Keratinocyte (primary cell): ENCODE measurements around the gene DLGAP1. TPM values are rescaled to one million over a fixed set of nuclear protein-coding genes. Genes with fewer than 3 reads are reported as not detected.

Experiments
- DNase-seq: peaks from one replicate; pipeline ENCODE4 v3.0.0-alpha.2; 2011; ENCODE audit warnings: low read depth, missing footprints, low spot score
- FAIRE-seq: peaks from 2 replicates; lab custom pipeline; 2011; peaks lifted over from hg19 to GRCh38; lab: Jason Lieb, UNC
- H2AFZ ChIP-seq: 2 replicates; pipeline ENCODE4 v1.6.0; 2012; ENCODE audit warnings: low read length, control low read depth, inconsistent platforms; ENCODE audit not compliant: control insufficient read depth
- H3K27ac ChIP-seq: 2 replicates; pipeline ENCODE4 v1.5.1; 2011; ENCODE audit warnings: low read length; ENCODE audit not compliant: control insufficient read depth, insufficient read depth
- H3K27me3 ChIP-seq: 3 replicates; pipeline ENCODE4 v1.6.0; 2011; ENCODE audit warnings: low read length; ENCODE audit not compliant: control insufficient read depth, insufficient read depth; ENCODE audit errors: extremely low read depth
- H3K36me3 ChIP-seq, 2 experiments: 2 replicates in 1 of 2; 3 replicates in 1 of 2; pipeline ENCODE4 v1.5.1; 2011; ENCODE audit warnings: low read length in 2 of 2, mild to moderate bottlenecking in 1 of 2; ENCODE audit not compliant: control insufficient read depth in 2 of 2, insufficient read depth in 2 of 2; ENCODE audit errors: extremely low read depth in 1 of 2
- H3K4me1 ChIP-seq: 3 replicates; pipeline ENCODE4 v1.5.1; 2011; ENCODE audit warnings: low read length; ENCODE audit not compliant: control insufficient read depth, insufficient read depth; ENCODE audit errors: extremely low read depth
- H3K4me2 ChIP-seq: 3 replicates; pipeline ENCODE4 v1.6.0; 2011; ENCODE audit warnings: low read depth, low read length; ENCODE audit not compliant: control insufficient read depth, insufficient read depth; ENCODE audit errors: extremely low read depth
- H3K4me3 ChIP-seq, 3 experiments: fragments of 200-600 bp in 1 of 3; sonication (generic) in 1 of 3; 2 replicates in 2 of 3; 3 replicates in 1 of 3; pipeline ENCODE4 v1.5.1; 2011 to 2016; ENCODE audit warnings: low read length in 3 of 3, mild to moderate bottlenecking in 3 of 3, control low read depth in 2 of 3, inconsistent platforms in 1 of 3, low read depth in 1 of 3, mixed read lengths in 1 of 3, mixed run types in 1 of 3, moderate library complexity in 1 of 3; ENCODE audit not compliant: control insufficient read depth in 2 of 3, insufficient read depth in 2 of 3; ENCODE audit errors: extremely low read depth in 1 of 3
- H3K79me2 ChIP-seq: 2 replicates; pipeline ENCODE4 v1.6.0; 2012; ENCODE audit warnings: low read length; ENCODE audit not compliant: control insufficient read depth, insufficient read depth
- H3K9ac ChIP-seq: 3 replicates; pipeline ENCODE4 v1.6.0; 2011; ENCODE audit warnings: low read length; ENCODE audit not compliant: control insufficient read depth, insufficient read depth; ENCODE audit errors: extremely low read depth
- H3K9me1 ChIP-seq: 3 replicates; pipeline ENCODE4 v1.6.0; 2011; ENCODE audit warnings: low read length; ENCODE audit not compliant: control insufficient read depth, insufficient read depth; ENCODE audit errors: extremely low read depth
- H3K9me3 ChIP-seq: 2 replicates; pipeline ENCODE4 v1.5.1; 2012; ENCODE audit warnings: low read depth, low read length; ENCODE audit not compliant: control insufficient read depth
- H4K20me1 ChIP-seq: 3 replicates; pipeline ENCODE4 v1.6.0; 2011; ENCODE audit warnings: low read length; ENCODE audit not compliant: control insufficient read depth, insufficient read depth; ENCODE audit errors: extremely low read depth
- CTCF ChIP-seq, 3 experiments: IDR thresholded peaks in 1 of 3; conservative IDR thresholded peaks in 1 of 3; optimal IDR thresholded peaks in 1 of 3; 2 replicates in 2 of 3; 3 replicates in 1 of 3; pipeline versions ENCODE3 to v1.5.1; 2011; ENCODE audit warnings: low read length in 3 of 3, mild to moderate bottlenecking in 3 of 3, moderate library complexity in 2 of 3, control low read depth in 1 of 3, inconsistent platforms in 1 of 3; ENCODE audit not compliant: insufficient read depth in 2 of 3; ENCODE audit errors: extremely low read depth in 1 of 3
- EZH2 ChIP-seq: IDR thresholded peaks from one replicate; pipeline ENCODE4 v1.6.1; 2012; ENCODE audit warnings: inconsistent platforms, mild to moderate bottlenecking, low read length, moderate library complexity
- dilution Hi-C: fragments of 300-500 bp; cut with MboI; formaldehyde crosslinking; loops from one replicate; pipeline ENCODE4 v1.7.0; 2020; ENCODE audit warnings: low sequenced_read_pairs; ENCODE audit not compliant: extremely low pct_ligation_motif_present
- polyA plus RNA-seq, 5 experiments: library from polyadenylated mRNA; depleted of rRNA in 3 of 5; stranded (reverse) in 3 of 5; stranded (forward) in 1 of 5; unstranded in 1 of 5; fragments of >200 nt; gene quantifications; 1 replicate in 1 of 5; 2 replicates in 3 of 5; 3 replicates in 1 of 5; pipeline versions ENCODE4 v1.2.1 to v1.2.3, GENCODE V29; 2011 to 2012; ENCODE audit warnings: missing spikeins in 2 of 5, low read depth in 1 of 5, low replicate concordance in 1 of 5

DLGAP1 gene
- polyA plus RNA-seq, 1 donor (not counting 4 experiments of a cell fraction or from before 2014, with no cell fraction given): not detected

GRCh38 chr18:4236940-4237663 lies 218.0 kb downstream of the DLGAP1 start:
- no peaks in the 10 kb centered on the region for H3K79me2 ChIP-seq
- no peak overlapping the region for H3K4me2 ChIP-seq
- H3K9me1 ChIP-seq: no peaks in the 10 kb centered on the region
- FAIRE-seq: no peak
- no peak for TF ChIP-seq CTCF (optimal IDR thresholded peaks at IDR 0.05 in 1 of 3, IDR thresholded peaks at IDR 0.05 in 1 of 3, conservative IDR thresholded peaks at IDR 0.05 in 1 of 3; ENCODE audit: extremely low read depth in 1 of 3, insufficient read depth in 2 of 3, low read length in 3 of 3)
- no peak for TF ChIP-seq EZH2
- H3K27me3 ChIP-seq: no peaks in the 10 kb centered on the region
- H3K4me1 ChIP-seq: no peaks in the 10 kb centered on the region
- no peak overlapping the region for H3K4me3 ChIP-seq
- H3K9ac ChIP-seq: no peak overlapping the region
- DNase-seq: no peak
- H3K27ac ChIP-seq: no peak overlapping the region
- no peaks in the 10 kb centered on the region for H4K20me1 ChIP-seq
- dilution Hi-C loops: no loop called here
- no peaks in the 10 kb centered on the region for H3K9me3 ChIP-seq
- no peak overlapping the region for H2AFZ ChIP-seq
- H3K36me3 ChIP-seq: no peaks in the 10 kb centered on the region

GRCh38 chr18:4233468-4233867 lies 221.6 kb downstream of the DLGAP1 start:
- Histone ChIP-seq H2AFZ (no peak overlapping the region), H3K9me3 (no peaks in the 10 kb centered on the region), H3K27me3 (no peaks in the 10 kb centered on the region), H3K36me3 (no peaks in the 10 kb centered on the region), H3K4me2 (no peak overlapping the region), H3K27ac (no peak overlapping the region), H3K4me1 (no peaks in the 10 kb centered on the region), H3K4me3 (no peak overlapping the region), H3K79me2 (no peaks in the 10 kb centered on the region), H4K20me1 (no peaks in the 10 kb centered on the region), H3K9ac (no peak overlapping the region), H3K9me1 (no peaks in the 10 kb centered on the region)
- DNase-seq (no peak), FAIRE-seq (no peak)
- TF ChIP-seq EZH2 (no peak), CTCF (optimal IDR thresholded peaks at IDR 0.05 in 1 of 3, IDR thresholded peaks at IDR 0.05 in 1 of 3, conservative IDR thresholded peaks at IDR 0.05 in 1 of 3; ENCODE audit: extremely low read depth in 1 of 3, insufficient read depth in 2 of 3, low read length in 3 of 3) (no peak)
- dilution Hi-C loops: no loop called here
